Neural cell (in vitro differentiated cells): ENCODE measurements around the gene STON2.

Experiments
- EP300 ChIP-seq: fragments of 450-650 bp; conservative IDR thresholded peaks from 2 replicates; pipeline ENCODE4 v1.6.1; 2014; ENCODE audit warnings: antibody characterized with exemption, mild to moderate bottlenecking, moderate library complexity; ENCODE audit not compliant: poor library complexity, severe bottlenecking
- EZH2 ChIP-seq: fragments of 200-600, 300-800 bp; shearing (Covaris generic), sonication (generic); IDR thresholded peaks from 2 replicates; pipeline ENCODE4 v1.6.1; 2014; ENCODE audit warnings: antibody characterized with exemption, low read length, borderline replicate concordance, mild to moderate bottlenecking; ENCODE audit not compliant: insufficient read depth, poor library complexity, severe bottlenecking
- MXI1 ChIP-seq: fragments of 450-650 bp; conservative IDR thresholded peaks from 2 replicates; pipeline ENCODE4 v1.6.1; 2014; ENCODE audit warnings: antibody characterized with exemption, mild to moderate bottlenecking; ENCODE audit not compliant: poor library complexity, severe bottlenecking
- TF ChIP-seq, protein P1 (sequence below): fragments of 450-650 bp; IDR thresholded peaks from 2 replicates; pipeline ENCODE4 v1.5.1; 2014; ENCODE audit warnings: antibody characterized with exemption, mild to moderate bottlenecking, moderate library complexity; ENCODE audit not compliant: poor library complexity, severe bottlenecking

- TF ChIP-seq, protein P1, sequence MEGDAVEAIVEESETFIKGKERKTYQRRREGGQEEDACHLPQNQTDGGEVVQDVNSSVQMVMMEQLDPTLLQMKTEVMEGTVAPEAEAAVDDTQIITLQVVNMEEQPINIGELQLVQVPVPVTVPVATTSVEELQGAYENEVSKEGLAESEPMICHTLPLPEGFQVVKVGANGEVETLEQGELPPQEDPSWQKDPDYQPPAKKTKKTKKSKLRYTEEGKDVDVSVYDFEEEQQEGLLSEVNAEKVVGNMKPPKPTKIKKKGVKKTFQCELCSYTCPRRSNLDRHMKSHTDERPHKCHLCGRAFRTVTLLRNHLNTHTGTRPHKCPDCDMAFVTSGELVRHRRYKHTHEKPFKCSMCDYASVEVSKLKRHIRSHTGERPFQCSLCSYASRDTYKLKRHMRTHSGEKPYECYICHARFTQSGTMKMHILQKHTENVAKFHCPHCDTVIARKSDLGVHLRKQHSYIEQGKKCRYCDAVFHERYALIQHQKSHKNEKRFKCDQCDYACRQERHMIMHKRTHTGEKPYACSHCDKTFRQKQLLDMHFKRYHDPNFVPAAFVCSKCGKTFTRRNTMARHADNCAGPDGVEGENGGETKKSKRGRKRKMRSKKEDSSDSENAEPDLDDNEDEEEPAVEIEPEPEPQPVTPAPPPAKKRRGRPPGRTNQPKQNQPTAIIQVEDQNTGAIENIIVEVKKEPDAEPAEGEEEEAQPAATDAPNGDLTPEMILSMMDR, result no peak
- TF ChIP-seq MXI1 (no peak), EZH2 (no peak), EP300 (no peak)
These were observed 46.3 kb downstream of the STON2 start for GRCh38 chr14:81353691-81354323.
